Bone marrow (tissue), 2 donors: Measurements from ENCODE around the gene SKAP2.

ENCODE experiments used
- DNase-seq, 2 donors: peaks; one replicate each; lab custom pipeline; 2025; lab: John Stamatoyannopoulos, UW

Gene SKAP2

DNA sequence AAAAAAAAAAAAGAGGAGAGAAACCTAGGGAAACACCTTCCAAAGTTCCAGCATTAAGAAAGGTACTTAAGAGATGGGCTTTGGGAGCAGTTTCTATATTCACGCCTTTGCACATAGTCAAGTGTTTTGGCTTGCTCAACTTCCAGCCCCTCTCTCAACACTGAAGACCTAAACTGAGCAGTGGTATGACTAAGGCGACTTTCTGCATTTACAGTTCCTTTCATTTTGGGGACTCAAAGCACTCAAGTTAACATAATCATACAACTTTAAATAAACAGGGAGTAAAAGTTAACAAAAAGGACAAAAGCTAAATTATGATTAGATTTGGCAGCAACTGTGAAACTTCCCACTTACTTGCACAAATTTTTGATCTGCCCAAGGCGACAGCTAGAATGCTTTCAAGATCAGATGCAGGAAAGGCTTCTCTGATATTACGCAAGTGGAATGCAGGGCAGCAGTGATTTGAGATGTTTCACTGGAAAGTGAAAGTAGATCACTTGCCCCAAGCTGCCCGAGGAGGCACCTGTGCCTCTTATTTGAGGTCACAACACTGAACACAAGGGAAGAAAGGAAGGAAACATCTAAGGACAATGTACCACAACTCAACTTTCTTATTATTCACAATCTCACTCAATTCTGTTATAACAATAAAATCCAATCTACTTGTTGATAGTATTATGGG lies 199.5 kb downstream of the SKAP2 start:
- peak in 1 of 2 donors; percentile 21 for DNase-seq

DNA sequence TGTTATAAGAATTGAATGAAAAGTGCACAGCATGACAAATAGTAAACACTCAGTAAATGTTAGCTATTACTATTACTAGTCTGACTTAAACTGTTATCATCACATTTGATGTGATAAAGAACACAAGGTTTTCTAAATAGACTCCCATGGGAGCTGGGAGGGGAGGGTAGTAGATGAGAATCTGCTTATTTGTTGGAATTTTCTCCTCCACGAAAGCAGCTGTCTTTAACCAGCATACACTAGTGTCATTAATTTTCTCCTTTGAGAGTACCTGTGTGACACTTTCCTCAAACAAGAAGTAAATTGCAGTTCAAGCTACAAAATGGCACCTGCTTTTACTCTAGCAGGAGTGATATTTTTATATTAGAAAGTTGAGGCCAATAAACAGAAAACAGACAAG lies 200.1 kb downstream of the SKAP2 start:
- no peak for DNase-seq

DNA sequence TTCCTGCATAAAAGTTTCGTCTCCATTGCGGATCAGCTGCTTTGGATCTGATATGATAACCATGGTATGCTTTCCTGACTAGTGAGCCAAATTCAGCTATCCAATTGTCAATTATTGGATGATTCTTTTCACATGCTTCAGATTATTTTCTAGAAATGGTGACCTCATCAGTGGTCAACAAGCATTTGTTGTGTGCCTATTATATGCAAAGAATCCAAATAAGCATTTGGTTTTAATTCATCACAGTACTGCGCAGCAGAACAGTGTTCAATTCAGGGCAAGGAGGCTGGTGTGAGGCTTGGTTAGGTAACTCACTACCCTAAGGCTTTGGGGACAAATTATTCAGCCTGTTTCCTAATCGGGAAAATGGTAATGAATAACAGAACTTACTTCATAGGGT lies 200.5 kb downstream of the SKAP2 start:
- no peak for DNase-seq

DNA sequence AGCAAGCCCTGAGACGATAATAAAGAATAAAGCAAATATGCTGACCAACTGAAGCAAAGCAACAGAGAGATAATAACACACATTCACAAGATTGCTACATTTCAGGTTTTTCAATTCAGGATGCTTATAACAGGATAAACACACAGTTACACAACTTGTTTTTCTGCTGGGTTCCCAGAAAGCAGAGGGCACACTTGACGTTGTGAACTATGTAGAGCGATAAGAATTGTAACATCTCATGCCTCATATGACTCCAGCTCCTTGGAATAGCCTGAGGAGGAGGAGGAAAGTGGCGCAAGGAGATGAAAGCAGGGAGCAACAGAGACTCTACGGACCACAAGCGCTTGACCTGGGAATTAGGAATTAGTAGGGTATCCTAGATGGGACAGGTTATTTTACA lies 201.7 kb downstream of the SKAP2 start:
- no peak for DNase-seq

DNA sequence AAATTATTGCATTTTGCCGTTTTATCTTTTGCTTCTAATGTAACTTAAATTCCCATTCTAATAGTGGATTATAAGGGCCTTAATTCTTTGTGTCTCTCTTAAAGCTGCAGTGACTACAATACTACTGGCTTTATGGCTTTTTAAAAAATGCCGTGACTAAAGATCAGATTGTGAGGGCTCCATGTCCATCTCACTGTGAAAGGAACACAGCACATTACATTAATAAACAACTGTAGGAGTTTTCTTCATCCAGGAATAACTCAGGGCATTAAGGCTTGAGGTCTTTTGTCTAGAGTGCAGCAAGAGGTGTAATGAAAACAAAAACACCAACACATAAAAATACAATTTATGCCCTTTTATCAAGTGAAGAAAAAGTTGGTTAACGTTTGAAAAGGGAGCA lies 205.3 kb downstream of the SKAP2 start:
- no peak for DNase-seq

DNA sequence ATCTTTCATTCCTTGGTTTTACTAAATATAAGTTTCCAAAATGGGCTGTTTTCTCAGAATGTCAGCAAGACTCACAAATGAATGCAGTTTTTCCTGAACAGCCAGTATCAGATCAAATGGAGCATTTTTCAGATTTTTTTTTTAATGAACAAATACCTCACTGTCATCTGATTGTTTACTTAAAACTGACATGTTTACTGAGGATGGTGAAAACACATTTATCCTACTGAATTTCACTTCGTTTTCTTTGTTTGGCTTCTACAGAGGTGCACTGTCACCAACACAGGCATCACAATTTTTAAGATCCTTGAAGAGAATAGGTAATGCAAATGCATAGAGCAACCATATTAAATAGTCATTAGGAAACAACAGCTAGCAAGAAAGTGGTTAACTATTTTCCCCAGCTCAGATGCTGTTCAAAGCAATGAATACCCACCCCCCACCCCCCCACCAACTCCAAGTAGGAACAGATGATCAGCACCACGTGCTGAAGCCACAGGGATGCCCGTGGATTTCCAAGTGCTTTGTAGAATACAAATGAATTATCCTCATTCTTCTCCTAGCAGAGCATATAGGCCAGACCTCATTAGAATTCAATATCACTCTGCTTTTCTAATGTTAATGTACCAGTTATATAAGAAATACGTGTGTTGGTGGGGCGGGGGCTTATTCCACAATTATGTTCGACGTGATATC lies 205.9 kb downstream of the SKAP2 start:
- no peak for DNase-seq

DNA sequence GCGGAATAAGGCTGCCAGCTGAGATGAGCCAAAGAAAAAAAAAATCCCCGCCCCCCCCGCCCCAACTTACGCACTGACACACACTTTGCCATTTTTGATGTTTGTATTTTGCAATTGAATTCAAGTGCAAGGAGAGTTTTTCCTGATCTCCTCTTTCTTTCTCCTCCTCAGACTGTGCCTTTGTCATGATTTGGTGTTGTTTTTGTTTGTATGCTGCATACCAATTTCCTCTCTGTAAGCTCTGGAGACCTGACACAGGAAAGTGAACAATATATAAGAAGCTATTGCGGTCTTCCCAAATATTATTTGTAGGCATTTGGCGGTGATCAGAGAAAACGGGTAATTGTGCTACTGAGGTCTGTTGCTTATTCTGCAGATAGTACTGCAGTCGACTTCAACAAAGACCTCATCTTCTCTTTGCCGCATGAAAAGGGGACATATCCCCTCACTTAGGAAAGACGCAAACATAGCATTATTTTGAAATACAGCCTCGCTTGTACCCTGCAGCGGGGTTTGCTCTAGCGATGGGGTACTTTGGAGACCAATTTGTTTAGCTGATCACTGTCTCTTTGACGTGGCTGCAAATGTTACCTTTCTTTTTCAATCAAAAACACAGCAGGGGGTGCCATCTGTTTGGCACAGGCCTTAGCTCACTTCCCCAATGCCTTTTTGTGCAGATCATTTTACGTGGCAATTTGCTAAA lies 206.6 kb downstream of the SKAP2 start:
- DNase-seq: no peak

DNA sequence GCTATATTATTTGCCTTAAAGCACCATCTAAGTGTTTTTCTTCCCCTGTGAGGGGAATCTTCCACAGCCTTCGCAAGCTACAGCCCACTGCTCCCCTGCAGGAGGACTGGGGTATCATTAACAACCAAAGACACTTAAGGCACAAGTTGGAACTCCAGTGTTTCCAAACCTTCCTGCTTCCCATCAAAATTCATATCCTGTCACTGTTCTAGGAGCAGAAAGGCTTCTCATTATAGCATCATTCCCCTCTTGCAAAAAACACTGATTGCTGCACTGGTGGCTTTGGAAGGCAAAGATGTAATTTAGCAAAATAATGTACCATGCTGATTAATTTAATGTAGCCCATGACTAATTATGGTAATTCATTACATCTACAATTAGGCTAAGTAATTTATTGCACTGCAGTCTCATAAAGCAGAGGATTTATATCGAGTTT lies 207.2 kb downstream of the SKAP2 start:
- no peak for DNase-seq

DNA sequence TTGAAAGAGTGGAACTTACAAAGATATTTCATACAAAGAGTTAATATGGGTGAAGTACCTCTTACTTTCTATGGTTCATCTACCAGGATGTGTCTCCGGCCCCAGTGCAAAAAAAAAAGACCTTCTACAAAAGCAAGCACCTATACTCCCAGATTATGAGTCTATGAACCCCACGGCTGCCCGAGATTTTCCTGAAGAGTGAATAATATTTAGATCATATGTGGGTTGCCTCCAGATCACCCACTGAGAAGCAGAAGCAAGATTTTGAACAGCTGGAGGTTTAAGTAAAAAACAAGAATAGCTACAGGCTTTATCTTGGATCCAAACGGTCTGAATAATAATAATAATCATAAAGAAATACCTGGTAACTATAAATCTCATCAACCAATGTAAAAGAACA lies 207.7 kb downstream of the SKAP2 start:
- no peak for DNase-seq

DNA sequence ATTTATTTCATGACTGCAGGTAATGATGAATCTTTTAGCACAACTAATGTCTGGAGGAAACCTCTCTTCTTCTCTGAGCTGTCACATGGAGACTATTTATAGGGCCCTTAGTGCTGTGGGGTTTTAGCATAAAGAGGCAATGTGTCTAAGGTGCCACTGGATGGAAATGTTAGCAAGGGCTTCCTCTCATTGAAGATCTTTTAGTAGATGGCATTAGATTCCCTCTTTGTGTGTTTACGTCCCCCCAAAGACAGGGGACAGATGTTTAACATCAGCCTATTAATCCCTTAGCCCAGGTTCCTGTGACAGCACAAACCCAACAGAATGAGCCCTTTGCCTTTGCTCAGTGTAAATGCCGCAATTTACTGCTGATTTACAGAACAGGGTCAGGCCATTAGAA lies 208.6 kb downstream of the SKAP2 start:
- no peak for DNase-seq

DNA sequence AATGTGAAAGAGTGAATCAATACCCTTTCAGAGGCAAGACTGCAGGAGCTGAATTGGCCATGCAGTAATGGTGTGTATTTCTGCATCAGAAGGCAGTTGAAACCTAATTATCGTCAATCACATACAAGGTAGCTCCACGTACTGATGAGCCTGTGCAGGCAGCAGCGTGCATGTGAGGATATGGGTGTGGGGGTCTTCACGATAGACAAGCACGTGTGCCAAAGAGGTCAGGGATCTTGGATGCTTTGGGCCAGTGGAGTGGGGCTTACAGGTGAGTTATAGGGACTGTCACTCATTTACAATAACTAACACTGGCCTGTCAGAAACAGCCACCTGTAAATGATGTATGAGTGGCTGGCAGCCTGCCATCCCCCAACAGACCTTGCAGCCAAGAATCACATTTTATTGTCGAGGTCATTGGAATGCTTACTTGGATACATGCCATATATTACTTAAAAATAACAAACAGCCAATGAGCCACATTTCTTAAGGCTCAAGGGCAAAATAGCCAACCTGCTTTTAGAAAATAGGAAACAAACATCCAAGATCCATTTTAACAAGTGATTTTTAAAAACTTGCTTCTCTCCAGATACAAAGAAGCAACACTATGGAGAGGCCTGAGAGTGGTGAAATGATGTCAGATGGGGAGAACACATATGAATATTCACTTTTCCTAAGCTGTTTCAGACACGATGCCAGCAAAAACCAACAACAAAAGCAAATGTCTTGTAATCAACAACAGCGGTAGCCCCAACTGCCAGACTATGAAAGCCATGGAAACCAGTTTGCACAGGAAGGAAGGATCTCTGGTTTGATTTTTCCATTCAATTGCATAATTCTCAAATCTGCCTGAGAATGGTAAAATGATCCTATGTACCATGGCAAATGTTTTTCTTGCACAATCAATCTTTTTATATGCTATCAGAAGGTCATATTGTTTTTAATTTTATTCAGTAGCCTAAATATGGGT lies 210.7 kb downstream of the SKAP2 start:
- DNase-seq: no peak

DNA sequence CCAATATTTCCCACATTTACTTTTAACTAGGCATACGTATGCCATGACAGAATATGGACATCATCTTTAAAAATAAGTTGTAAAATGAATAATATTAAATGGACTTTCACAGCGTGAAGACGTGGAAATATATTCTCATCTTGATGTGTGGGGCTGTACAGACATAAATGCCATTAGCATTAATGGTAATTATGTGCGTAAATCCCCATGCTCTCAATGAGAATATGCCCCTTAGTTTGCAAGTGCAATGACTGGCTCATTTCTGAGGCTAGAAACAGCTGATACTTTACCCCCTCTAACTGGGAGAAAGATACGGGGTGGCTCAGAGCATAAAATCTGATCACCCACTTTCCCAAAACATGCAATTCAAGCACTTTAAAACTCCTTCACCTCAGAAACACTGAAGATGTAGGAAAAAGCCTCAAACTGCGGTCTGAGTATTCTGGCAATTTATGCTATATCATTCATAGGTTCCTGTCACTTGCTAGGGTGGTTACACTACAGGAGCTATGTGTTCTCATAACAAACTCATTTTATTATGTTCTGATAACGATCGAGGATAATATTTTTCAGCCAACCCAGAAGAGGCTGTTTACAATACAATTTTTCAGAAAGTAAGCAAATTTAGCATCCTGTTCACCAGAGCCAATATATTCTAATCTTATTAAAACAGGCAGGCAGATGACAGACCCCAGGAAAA lies 211.8 kb downstream of the SKAP2 start:
- no peak for DNase-seq

DNA sequence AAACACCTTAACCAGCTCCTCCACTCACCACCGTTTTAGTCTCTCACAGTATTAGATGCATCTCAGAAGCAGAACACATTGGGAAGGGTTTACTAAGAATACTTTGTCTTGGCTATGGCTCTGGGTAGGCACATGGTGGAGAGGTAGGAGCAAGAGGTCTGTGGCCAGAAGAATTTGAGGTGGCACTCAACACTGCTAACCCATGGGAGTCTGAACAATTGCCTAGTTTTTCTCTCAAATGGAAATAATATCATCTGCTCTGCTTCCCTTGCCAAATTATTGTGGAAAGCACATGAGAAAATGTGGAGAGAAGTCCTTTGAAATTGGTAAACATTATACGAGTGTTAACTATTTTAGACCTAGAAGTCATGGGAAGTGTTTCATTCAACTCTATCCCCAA lies 214.3 kb downstream of the SKAP2 start:
- DNase-seq: no peak

DNA sequence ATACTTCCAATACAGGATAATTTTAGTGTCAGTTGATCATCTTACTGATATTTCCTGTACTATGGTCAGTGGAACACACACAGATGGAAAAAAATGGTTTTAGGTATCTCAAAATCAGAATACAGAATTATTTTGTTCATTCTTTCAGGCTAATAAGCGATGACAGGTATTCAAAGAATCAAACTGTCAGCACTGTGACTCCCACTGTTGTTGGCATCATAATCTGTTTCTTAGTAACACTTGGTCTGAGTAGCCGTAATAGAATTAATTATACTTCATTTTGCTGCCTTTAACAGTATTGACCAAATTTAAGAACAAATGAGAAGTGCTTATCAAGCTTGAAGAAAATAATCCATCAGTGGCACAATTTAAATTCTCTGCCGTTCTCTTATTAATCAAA lies 215.0 kb downstream of the SKAP2 start:
- no peak for DNase-seq

DNA sequence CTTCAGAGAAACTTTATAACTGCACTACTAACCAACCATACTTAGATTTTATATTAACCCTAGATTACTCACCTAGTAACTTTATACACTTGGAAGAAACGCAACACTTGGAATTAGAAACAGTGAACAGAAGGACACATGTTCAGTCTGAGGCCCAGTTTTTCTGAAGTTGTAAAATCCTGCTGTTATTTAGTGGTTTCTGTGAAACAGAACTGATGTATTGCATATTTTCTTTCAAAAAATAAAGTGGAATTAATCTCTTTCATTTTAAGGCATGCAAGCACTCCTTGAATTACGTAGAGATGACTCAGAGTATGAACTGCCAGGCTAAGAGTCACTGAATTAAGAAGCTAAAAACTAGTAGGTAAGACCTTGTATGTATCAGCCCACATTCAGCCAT lies 215.8 kb downstream of the SKAP2 start:
- DNase-seq: no peak

DNA sequence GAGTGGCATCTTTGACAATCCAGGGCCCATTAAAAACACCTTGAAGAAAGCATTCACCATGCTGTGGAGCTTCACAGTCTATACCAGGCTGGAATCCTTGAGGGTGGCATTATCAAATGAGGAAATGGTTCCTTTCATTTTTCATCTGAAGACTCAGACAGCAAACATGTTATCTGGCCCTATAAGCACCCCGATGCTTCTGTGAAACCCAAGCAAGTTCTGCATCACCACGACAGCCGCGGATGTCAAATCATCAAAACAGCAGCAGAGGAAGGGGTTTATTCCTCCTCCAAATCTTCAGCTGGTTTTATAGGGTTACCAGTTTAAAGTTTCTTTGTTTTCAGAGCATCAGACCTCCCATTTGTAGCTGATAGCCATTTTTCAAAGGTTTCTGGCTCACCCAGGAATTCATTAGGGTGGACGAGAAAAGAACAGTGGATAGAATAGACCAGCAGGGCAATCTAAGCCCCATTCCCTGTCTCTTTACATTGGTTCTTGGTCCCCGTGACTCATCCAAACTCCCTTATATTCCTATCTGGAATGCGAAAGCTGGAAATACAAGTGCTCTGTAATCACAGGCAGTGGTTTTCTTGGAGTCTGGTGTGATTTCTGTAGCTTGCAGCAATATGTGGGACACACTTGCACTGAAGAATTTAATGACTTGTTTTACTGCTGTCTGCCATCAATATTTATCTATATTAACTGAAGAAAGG lies 217.9 kb downstream of the SKAP2 start:
- DNase-seq: no peak

DNA sequence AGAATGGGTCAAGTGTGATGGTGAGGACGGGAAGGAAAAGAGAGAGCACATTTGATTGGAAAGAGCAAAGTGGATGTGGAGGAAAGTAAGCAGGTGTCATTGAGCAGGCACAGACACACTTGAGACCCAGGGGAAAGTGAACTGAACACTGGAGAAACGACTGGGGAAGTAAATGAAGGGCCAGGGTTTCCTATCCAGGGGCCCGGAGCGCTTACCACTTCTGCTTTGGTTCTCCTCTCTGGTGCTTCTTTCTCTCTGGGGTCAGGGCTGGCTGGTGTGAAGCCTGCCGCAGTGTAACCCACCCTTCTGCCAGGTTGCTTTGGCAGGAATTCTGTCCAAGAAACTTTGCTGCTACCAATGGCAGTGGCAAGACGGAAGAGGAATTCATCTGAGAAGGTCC lies 219.3 kb downstream of the SKAP2 start:
- no peak for DNase-seq

DNA sequence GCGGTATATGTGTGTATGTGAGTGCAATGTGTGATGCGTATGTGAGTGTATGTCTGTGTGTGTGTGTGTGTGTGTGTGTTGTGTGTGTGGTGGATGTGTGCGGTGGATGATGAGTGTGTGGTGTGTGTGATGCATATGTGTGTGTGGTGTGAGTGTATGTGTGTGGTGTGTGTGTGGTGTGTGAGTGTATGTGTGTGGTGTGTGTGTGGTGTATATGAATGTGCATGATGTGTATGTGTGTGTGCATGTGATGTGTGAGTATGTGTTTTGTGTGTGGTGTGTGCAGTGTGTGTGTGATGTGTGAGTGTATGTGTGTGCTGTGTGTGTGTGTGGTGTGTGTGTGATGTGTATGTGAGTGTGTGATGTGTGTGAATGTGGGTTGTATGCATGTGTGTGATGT lies 222.0 kb downstream of the SKAP2 start:
- no peak for DNase-seq

DNA sequence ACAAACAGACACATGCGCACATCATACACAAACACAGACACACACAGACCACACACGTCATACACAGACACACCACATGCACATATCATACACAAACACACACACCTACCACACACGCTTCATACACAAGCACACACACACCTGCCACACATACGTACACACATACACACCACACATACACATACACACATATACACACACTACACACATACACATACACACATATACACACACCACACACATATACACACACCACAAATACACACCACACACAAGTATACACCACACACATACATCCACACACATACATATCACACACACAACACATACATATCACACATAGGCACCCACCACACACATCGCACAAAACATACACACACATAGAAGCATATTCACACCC lies 224.7 kb downstream of the SKAP2 start:
- no peak for DNase-seq

DNA sequence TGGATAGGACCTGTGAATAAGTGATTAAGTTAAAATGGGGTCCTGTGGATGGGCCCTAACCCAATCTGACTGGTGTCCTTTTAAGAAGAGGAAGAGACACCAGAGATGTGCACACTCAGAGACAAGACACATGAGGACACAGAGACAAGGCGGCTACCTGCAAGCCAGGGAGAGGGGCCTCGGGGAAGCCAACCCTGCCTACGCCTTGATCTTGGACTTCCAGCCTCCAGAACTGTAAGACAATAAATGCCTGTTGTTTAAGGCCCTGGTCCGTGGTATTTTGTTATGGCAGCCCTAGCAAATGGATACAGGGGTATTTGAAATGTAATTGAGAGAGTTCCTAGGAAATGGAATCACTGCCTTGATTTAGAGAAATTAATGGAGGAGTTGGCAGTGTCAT lies 225.3 kb downstream of the SKAP2 start:
- DNase-seq: no peak

DNA sequence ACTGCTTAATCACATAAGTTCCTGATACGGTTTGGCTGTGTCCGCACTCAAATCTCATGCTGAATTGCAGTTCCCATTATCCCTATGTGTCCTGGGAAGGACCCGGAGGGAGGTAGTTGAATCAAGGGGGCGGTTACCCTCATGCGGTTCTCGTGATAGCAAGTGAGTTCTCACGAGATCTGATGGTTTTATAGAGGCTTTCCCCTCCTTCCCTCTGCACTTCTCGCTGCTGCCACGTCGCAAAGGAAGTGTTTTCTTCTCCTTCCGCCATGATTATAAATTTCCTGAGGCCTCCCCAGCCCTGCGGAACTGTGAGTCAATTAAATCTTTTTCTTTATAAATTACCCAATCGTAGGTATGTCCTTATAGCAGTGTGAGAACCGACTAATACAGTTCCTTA lies 226.2 kb downstream of the SKAP2 start:
- no peak for DNase-seq
